DOHH2 (cell line): Measurements from ENCODE around the gene THOC7.

Source experiments
- H3F3A ChIP-seq: fragments of 200-600 bp; sonication (generic), shearing (Covaris generic); 2 replicates; pipeline ENCODE4 v1.6.0; 2016; ENCODE audit warnings: antibody characterized with exemption, mild to moderate bottlenecking; ENCODE audit not compliant: control insufficient read depth, insufficient read depth
- H3K27ac ChIP-seq: fragments of 200-600 bp; sonication (generic); 2 replicates; pipeline ENCODE4 v1.5.1; 2014; ENCODE audit warnings: low read depth, mild to moderate bottlenecking, low read length, moderate library complexity
- H3K27me3 ChIP-seq: fragments of 200-600 bp; sonication (generic); 2 replicates; pipeline ENCODE4 v1.6.1; 2014; ENCODE audit warnings: mild to moderate bottlenecking, low read length, mixed read lengths; ENCODE audit not compliant: control insufficient read depth
- H3K36me3 ChIP-seq: fragments of 200-600 bp; sonication (generic); 2 replicates; pipeline ENCODE4 v1.6.1; 2014; ENCODE audit warnings: mild to moderate bottlenecking, low read length, moderate library complexity, mixed read lengths; ENCODE audit not compliant: control insufficient read depth
- H3K4me1 ChIP-seq: fragments of 200-600 bp; sonication (generic); 2 replicates; pipeline ENCODE4 v1.6.1; 2014; ENCODE audit warnings: mild to moderate bottlenecking, low read length, mixed read lengths; ENCODE audit not compliant: control insufficient read depth
- H3K4me2 ChIP-seq: fragments of 200-600 bp; sonication (generic); 2 replicates; pipeline ENCODE4 v1.6.0; 2014; ENCODE audit warnings: mild to moderate bottlenecking, low read length, moderate library complexity
- H3K4me3 ChIP-seq: fragments of 200-600 bp; sonication (generic); 2 replicates; pipeline ENCODE4 v1.5.1; 2014; ENCODE audit warnings: mild to moderate bottlenecking, low read length, mixed read lengths
- H3K79me2 ChIP-seq: fragments of 200-600 bp; sonication (generic); 2 replicates; pipeline ENCODE4 v1.6.1; 2014; ENCODE audit warnings: mild to moderate bottlenecking, low read length, mixed read lengths; ENCODE audit not compliant: control insufficient read depth
- H3K9me2 ChIP-seq: fragments of 200-600 bp; sonication (generic); replicated peaks from 2 replicates; pipeline ENCODE4 v1.6.1; 2014; ENCODE audit warnings: mild to moderate bottlenecking, low read length, mixed read lengths; ENCODE audit not compliant: control insufficient read depth
- H3K9me3 ChIP-seq: fragments of 200-600 bp; sonication (generic); 2 replicates; pipeline ENCODE4 v1.6.1; 2014; ENCODE audit warnings: antibody characterized with exemption, low read length, mixed read lengths; ENCODE audit not compliant: control insufficient read depth, insufficient read depth
- H4K20me1 ChIP-seq: fragments of 200-600 bp; sonication (generic); 2 replicates; pipeline ENCODE4 v1.6.0; 2014; ENCODE audit warnings: low read depth, mild to moderate bottlenecking, antibody characterized with exemption, low read length, moderate library complexity; ENCODE audit not compliant: control insufficient read depth, insufficient read depth
- EZH2phosphoT487 ChIP-seq: fragments of 200-600 bp; sonication (generic); IDR thresholded peaks from 2 replicates; pipeline ENCODE4 v1.6.1; 2017; ENCODE audit warnings: borderline replicate concordance, mild to moderate bottlenecking, antibody characterized with exemption, low read length, moderate library complexity, mixed read lengths
- TF ChIP-seq, protein P1 (sequence below): fragments of 200-600 bp; sonication (generic); IDR thresholded peaks from one replicate; pipeline ENCODE4 v1.5.1; 2014; ENCODE audit warnings: antibody characterized with exemption, mild to moderate bottlenecking, low read depth, low read length; ENCODE audit not compliant: poor library complexity, severe bottlenecking

Gene THOC7

DNA sequence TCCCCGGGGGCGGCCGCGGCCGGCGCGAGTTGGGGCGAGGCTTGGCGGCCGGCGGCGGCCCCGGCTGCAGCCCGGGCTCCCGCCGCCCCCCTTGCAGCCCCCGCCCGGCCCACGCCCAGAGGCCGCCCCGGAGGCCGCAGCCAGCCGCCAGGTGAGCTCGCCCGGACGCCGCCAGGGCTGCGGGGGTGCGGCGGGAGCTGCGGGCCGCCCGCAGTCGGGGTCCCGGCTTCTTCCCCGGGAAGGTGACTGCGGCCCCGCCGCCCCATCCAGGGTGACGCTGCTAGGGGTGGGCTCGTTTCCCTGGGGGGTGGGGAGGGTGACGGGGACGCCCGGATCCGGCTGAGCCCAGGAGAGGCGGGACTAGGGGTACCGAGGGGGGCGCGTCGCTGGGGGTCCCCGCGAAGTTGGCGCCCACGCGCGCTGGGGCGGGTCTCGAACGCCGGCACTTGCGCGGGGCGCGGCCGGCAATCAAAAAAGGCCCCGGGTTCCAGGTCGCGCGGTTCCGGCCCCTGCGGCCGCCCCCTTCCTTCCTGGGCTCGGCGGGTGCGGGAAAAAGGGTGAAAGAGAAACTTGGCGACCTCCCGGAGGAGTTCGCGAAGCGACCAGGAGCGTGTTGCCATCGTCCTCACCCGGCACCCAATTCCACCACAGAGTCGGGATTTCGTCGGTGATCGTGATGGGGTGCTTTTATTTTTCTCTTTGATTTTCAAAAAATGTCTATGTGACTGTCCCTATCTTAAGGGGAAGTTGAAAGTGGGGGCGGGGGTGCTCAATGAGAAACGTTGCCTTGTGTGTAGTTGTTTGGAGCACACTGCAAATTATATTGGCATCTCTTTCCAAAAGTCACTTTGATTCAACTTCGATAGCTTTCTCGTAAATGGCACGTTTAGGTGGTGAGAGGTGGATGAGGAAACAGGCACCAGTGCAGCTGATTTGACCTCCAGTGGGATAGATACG, 681 bp upstream of the THOC7 start:
- Histone ChIP-seq H4K20me1 (0 out of 2 replicates have a peak, but pooled peaks cover 2% of the 10 kb centered on the region), H3K9me3 (no peaks in the 10 kb centered on the region), H3K4me3 (peak overlapping the region; percentile 79), H3K27me3 (no peaks in the 10 kb centered on the region), H3K4me1 (peaks cover 39% of the 10 kb centered on the region), H3K79me2 (peaks cover 94% of the 10 kb centered on the region), H3K36me3 (peaks cover 35% of the 10 kb centered on the region), H3F3A (no peaks in the 10 kb centered on the region), H3K9me2 (no peaks in the 10 kb centered on the region), H3K27ac (peak overlapping the region; percentile 57), H3K4me2 (peak overlapping the region; percentile 79)
- TF ChIP-seq, protein P1, sequence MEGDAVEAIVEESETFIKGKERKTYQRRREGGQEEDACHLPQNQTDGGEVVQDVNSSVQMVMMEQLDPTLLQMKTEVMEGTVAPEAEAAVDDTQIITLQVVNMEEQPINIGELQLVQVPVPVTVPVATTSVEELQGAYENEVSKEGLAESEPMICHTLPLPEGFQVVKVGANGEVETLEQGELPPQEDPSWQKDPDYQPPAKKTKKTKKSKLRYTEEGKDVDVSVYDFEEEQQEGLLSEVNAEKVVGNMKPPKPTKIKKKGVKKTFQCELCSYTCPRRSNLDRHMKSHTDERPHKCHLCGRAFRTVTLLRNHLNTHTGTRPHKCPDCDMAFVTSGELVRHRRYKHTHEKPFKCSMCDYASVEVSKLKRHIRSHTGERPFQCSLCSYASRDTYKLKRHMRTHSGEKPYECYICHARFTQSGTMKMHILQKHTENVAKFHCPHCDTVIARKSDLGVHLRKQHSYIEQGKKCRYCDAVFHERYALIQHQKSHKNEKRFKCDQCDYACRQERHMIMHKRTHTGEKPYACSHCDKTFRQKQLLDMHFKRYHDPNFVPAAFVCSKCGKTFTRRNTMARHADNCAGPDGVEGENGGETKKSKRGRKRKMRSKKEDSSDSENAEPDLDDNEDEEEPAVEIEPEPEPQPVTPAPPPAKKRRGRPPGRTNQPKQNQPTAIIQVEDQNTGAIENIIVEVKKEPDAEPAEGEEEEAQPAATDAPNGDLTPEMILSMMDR, result no peak
- no peak for TF ChIP-seq EZH2phosphoT487

DNA sequence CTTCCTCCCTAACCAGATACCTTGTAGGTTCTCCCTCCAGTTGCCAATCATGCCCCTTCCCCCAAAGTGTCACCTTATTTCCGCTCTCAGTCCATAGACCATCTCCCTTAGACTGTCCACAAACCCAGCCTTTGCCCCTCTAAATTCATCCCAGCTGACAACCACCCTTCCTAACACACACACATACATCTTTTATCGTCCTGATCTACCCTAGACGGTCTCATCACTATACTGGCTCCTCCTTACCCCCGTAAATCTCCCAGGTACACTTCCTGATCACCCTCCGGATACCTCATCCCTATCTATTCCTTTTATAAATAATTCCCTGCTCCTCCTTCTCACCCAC, 828 bp downstream of the THOC7 start:
- H3K9me2 ChIP-seq, result no peaks in the 10 kb centered on the region
- peaks cover 34% of the 10 kb centered on the region for H3K4me1 ChIP-seq
- H3F3A ChIP-seq, result no peaks in the 10 kb centered on the region
- H3K27ac ChIP-seq, result peak overlapping the region; percentile 67
- peak overlapping the region; percentile 85 for H3K4me3 ChIP-seq
- H3K79me2 ChIP-seq, result peaks cover 94% of the 10 kb centered on the region
- TF ChIP-seq EZH2phosphoT487, result no peak
- TF ChIP-seq, protein P1, result no peak
- H4K20me1 ChIP-seq, result 0 out of 2 replicates have a peak, but pooled peaks cover 2% of the 10 kb centered on the region
- H3K9me3 ChIP-seq, result no peaks in the 10 kb centered on the region
- peaks cover 25% of the 10 kb centered on the region for H3K36me3 ChIP-seq
- H3K27me3 ChIP-seq, result no peaks in the 10 kb centered on the region
- H3K4me2 ChIP-seq, result peak overlapping the region; percentile 64

DNA sequence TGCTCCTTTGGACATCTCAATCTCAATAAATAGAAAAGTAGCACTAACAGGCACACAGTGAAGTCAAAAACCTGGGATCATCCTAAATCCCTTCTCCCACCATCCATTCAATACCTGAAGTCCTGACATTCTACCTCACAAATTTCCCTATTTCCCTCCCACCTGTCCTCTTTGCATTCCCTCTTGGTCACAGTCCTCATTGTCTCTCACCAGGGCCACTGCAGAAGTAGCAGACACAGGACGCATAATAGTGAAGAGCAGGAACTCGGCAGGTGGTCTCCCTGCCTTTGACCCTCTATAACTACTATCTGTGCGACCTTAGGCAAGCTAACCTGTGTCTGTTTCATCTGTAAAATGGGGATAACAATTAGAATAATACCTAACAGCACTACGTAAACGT, 2.3 kb downstream of the THOC7 start:
- Histone ChIP-seq H3K27ac (no peak overlapping the region), H4K20me1 (no peaks in the 10 kb centered on the region), H3K36me3 (peaks cover 14% of the 10 kb centered on the region), H3K79me2 (peaks cover 94% of the 10 kb centered on the region), H3K27me3 (no peaks in the 10 kb centered on the region), H3K9me3 (no peaks in the 10 kb centered on the region), H3F3A (no peaks in the 10 kb centered on the region), H3K9me2 (no peaks in the 10 kb centered on the region), H3K4me3 (no peak overlapping the region), H3K4me2 (no peak overlapping the region; the same call in 1 of the 2 replicates), H3K4me1 (peaks cover 32% of the 10 kb centered on the region)
- TF ChIP-seq, protein P1, result no peak
